HG03280 (cell line): Measurements from ENCODE around the gene NMRK2.
"Not testable (repeated sequence)": the region's sequence is repeated elsewhere in the genome, so short reads cannot be mapped to it uniquely, and the experiment has no call there.

Experiments used
- ATAC-seq: cut with Tn5 transposase; IDR thresholded peaks from one replicate; pipeline ENCODE4 v1.9.1; 2021; ENCODE audit warnings: mild to moderate bottlenecking, moderate library complexity; ENCODE audit not compliant: unreplicated experiment

The NMRK2 gene

GRCh38 chr19:3936506-3937442, 3.9 kb downstream of the NMRK2 start:
- no peak for ATAC-seq

- not testable (repeated sequence) for ATAC-seq
Measured at GRCh38 chr19:3938300-3938950, 5.6 kb downstream of the NMRK2 start.

GRCh38 chr19:3942790-3943409, 10.0 kb downstream of the NMRK2 start:
- ATAC-seq, result no peak

- ATAC-seq, result no peak
Measured at GRCh38 chr19:3944018-3944721, 11.3 kb downstream of the NMRK2 start.

- no peak for ATAC-seq
Measured at GRCh38 chr19:3945838-3946237, 13.0 kb downstream of the NMRK2 start.

- ATAC-seq, result not testable (repeated sequence)
Measured at GRCh38 chr19:3947316-3947933, 14.6 kb downstream of the NMRK2 start.

GRCh38 chr19:3949294-3949693, 16.4 kb downstream of the NMRK2 start:
- no peak for ATAC-seq

- no peak for ATAC-seq
Measured at GRCh38 chr19:3949997-3950859, 17.4 kb downstream of the NMRK2 start.

GRCh38 chr19:3950871-3951861, 18.3 kb downstream of the NMRK2 start:
- ATAC-seq, result no peak

- not testable (repeated sequence) for ATAC-seq
Measured at GRCh38 chr19:3952755-3953276, 19.9 kb downstream of the NMRK2 start.

- ATAC-seq, result no peak
Measured at GRCh38 chr19:3954107-3954506, 21.2 kb downstream of the NMRK2 start.

- not testable (repeated sequence) for ATAC-seq
Measured at GRCh38 chr19:3955276-3955675, 22.4 kb downstream of the NMRK2 start.

GRCh38 chr19:3955688-3956087, 22.8 kb downstream of the NMRK2 start:
- no peak for ATAC-seq

GRCh38 chr19:3958836-3959765, 26.2 kb downstream of the NMRK2 start:
- ATAC-seq, result no peak

GRCh38 chr19:3959766-3960131, 26.9 kb downstream of the NMRK2 start:
- ATAC-seq, result no peak

- ATAC-seq, result no peak
Measured at GRCh38 chr19:3961007-3961406, 28.1 kb downstream of the NMRK2 start.
